ENCODE results near the gene GSG1L.

The GSG1L gene

GRCh38 chr16:28061352-28062101, 2.0 kb downstream of the GSG1L start:
- no peaks in the 10 kb centered on the region for H3K9me3 Mint-ChIP-seq
- H3K27ac Mint-ChIP-seq = no peak overlapping the region
- no peak for ATAC-seq
- H3K4me1 Mint-ChIP-seq = peaks cover 14% of the 10 kb centered on the region
- no peak overlapping the region for H3K4me3 Mint-ChIP-seq
- DNase-seq (ENCODE audit: low spot score in 2 of 2) = no peak
- no peaks in the 10 kb centered on the region for H3K36me3 Mint-ChIP-seq

GRCh38 chr16:28059841-28060575, 3.5 kb downstream of the GSG1L start:
- Mint-ChIP-seq H3K4me1 (peaks cover 14% of the 10 kb centered on the region), H3K36me3 (no peaks in the 10 kb centered on the region), H3K27ac (no peak overlapping the region), H3K4me3 (no peak overlapping the region), H3K9me3 (no peaks in the 10 kb centered on the region)
- ATAC-seq (no peak), DNase-seq (ENCODE audit: low spot score in 2 of 2) (no peak)

- Mint-ChIP-seq H3K4me1 (peaks cover 14% of the 10 kb centered on the region), H3K4me3 (no peak overlapping the region), H3K27ac (no peak overlapping the region), H3K36me3 (no peaks in the 10 kb centered on the region), H3K9me3 (no peaks in the 10 kb centered on the region)
- ATAC-seq (peak; percentile 22), DNase-seq (ENCODE audit: low spot score in 2 of 2) (no peak)
These were observed 4.5 kb downstream of the GSG1L start for GRCh38 chr16:28058839-28059589.

DNA sequence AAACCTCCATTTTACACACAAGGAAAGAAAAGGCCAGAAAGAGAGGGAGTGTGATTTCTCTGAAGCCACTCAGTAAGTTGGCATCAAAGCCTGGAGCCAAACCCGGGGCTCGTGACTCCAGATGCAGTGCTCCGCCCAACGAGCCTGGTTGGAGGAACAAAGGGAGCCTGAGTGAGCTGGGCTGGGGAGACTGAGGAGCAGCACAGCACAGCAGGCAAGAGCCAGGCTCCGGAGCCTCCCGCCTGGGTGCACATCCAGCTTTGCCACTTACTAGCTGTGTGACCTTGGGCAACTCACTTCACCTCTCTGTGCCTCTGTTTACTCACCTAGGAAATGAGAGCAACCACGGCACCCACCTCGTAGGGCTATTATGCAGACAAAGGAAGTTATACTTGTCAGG, 5.6 kb downstream of the GSG1L start:
- ATAC-seq (no peak), DNase-seq (ENCODE audit: low spot score in 2 of 2) (no peak)
- H3K4me1 Mint-ChIP-seq = peaks cover 20% of the 10 kb centered on the region
- H3K27ac Mint-ChIP-seq = no peak overlapping the region
- H3K9me3 Mint-ChIP-seq = no peaks in the 10 kb centered on the region
- no peaks in the 10 kb centered on the region for H3K36me3 Mint-ChIP-seq
- H3K4me3 Mint-ChIP-seq = no peak overlapping the region

- H3K9me3 Mint-ChIP-seq = peaks cover 4% of the 10 kb centered on the region
These were observed 10.1 kb downstream of the GSG1L start for GRCh38 chr16:28053461-28053860.

DNA sequence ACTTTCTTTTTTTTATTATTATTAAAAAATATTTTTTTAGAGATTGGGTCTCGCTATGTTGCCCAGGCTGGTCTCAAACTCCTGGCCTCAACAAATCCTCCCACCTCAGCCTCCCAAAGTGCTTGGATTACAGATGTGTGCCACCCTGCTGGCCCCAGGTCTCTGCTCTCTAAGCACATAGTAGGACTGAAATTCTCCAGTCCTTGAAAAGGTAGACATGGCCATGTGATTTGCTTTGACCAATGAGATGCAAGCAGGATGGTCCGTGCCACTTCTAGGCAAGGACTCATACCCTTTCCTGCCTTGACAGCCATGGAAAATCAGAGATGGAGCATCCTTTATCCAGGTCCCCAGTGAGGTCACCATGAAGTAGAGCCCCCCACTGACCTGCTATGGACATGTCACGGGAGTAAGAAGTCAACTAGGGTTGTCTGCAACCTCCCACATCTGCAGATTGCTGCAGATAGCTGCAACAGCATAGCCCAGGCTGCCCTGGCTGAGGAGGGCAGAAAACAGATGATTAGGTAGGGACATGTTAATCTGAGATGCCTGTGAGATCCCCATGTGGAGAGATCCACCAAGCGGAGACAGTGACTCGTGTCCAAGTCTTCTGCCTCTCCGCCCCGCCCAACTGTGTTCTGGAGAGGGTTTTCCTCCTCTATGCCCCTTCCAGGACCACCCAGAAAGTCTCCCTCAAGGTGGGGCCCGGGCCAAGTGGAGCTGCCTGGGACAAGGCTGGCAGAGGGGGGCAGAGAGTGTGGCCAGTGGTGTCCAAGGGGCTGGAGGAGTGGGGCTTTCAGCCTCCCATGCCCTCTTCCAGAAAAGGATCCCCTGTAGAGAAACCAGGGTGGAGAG, 11.0 kb downstream of the GSG1L start:
- ATAC-seq (no peak), DNase-seq (ENCODE audit: low spot score in 2 of 2) (no peak)
- Mint-ChIP-seq H3K4me3 (no peak overlapping the region), H3K4me1 (peaks cover 7% of the 10 kb centered on the region), H3K36me3 (no peaks in the 10 kb centered on the region), H3K9me3 (peaks cover 4% of the 10 kb centered on the region), H3K27ac (no peak overlapping the region)

More at GRCh38 chr16:28053461-28053860, 10.1 kb downstream of the GSG1L start:
- Mint-ChIP-seq H3K4me1 (peaks cover 8% of the 10 kb centered on the region), H3K4me3 (no peak overlapping the region), H3K27ac (no peak overlapping the region), H3K36me3 (no peaks in the 10 kb centered on the region)
- no peak for ATAC-seq
- DNase-seq (ENCODE audit: low spot score in 2 of 2) = no peak

DNA sequence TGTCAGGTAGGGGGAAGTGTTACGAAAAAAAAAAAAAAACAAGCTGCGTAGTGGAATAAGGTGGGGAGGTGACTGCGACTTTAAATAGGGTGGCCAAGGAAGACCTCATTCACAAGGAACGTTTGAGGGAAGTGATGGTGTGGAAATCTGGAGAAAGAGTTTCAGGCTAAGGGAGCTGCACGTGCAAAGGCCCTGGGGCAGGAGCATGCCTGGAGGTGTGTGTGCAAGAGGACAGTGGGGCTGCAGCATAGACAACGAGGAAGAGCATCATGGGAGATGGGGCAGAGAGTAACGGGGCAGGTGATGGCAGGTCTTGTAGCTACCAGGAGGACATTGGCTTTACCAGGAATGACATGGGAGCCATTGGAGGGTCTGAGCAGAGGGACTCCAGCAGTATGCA, 12.0 kb downstream of the GSG1L start:
- no peaks in the 10 kb centered on the region for H3K36me3 Mint-ChIP-seq
- no peak overlapping the region for H3K27ac Mint-ChIP-seq
- DNase-seq (ENCODE audit: low spot score in 2 of 2) (no peak), ATAC-seq (no peak)
- H3K4me3 Mint-ChIP-seq = no peak overlapping the region
- H3K4me1 Mint-ChIP-seq = peaks cover 7% of the 10 kb centered on the region
- peaks cover 4% of the 10 kb centered on the region for H3K9me3 Mint-ChIP-seq

- no peak overlapping the region for H3K27ac Mint-ChIP-seq
- H3K4me1 Mint-ChIP-seq = no peaks in the 10 kb centered on the region
- DNase-seq (ENCODE audit: low spot score in 2 of 2) (no peak), ATAC-seq (no peak)
- no peak overlapping the region for H3K4me3 Mint-ChIP-seq
- H3K9me3 Mint-ChIP-seq = no peaks in the 10 kb centered on the region
- no peaks in the 10 kb centered on the region for H3K36me3 Mint-ChIP-seq
These were observed 20.7 kb downstream of the GSG1L start for GRCh38 chr16:28042811-28043210.

DNA sequence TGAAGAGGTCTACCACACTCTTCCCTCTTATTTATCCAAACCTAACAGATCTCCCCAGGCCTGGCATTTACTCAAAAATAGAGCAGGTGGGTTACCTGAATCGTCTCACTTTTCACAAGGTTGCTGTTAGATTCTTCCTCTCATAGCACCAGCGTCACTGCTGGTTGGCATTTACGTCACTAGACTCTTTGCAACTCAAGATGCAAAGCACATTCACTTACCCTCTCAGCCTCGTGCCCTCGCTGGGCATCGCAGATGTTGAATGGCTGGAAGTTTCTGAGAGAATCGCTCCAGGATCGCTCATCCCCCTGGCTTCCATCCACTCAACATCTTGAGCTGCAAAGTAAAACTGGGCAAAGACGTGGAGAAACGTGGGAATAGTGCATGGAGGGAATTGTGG, 21.9 kb downstream of the GSG1L start:
- no peak overlapping the region for H3K27ac Mint-ChIP-seq
- ATAC-seq (no peak), DNase-seq (ENCODE audit: low spot score in 2 of 2) (no peak)
- H3K9me3 Mint-ChIP-seq = no peaks in the 10 kb centered on the region
- peaks cover 1% of the 10 kb centered on the region for H3K4me1 Mint-ChIP-seq
- no peaks in the 10 kb centered on the region for H3K36me3 Mint-ChIP-seq
- no peak overlapping the region for H3K4me3 Mint-ChIP-seq

DNA sequence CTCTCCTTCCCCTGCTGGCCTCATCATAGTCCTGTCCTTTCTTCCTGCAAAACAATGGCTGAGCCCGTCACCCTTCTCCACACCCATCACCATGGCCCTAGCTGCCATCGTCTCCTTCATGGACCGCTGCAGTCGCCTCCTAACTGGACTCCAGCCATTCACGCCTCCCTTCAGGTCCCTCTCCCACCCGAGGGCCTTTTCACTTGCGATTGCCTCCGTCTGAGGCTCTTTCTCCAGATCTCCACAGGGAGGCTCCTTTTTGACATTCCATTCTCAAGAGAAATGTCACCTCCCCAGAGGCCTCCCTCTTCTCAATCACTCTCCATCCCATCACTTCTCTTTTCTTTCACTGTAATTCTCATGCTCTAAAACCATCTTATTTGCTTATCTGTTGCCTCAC, 23.5 kb downstream of the GSG1L start:
- Mint-ChIP-seq H3K27ac (no peak overlapping the region), H3K4me3 (no peak overlapping the region), H3K4me1 (peaks cover 6% of the 10 kb centered on the region), H3K36me3 (no peaks in the 10 kb centered on the region), H3K9me3 (no peaks in the 10 kb centered on the region)
- no peak for ATAC-seq
- DNase-seq (ENCODE audit: low spot score in 2 of 2) = no peak

- Mint-ChIP-seq H3K36me3 (peaks cover 2% of the 10 kb centered on the region), H3K27ac (no peak overlapping the region), H3K4me1 (peaks cover 6% of the 10 kb centered on the region), H3K4me3 (no peak overlapping the region), H3K9me3 (no peaks in the 10 kb centered on the region)
- DNase-seq (ENCODE audit: low spot score in 2 of 2) (no peak), ATAC-seq (no peak)
These were observed 24.0 kb downstream of the GSG1L start for GRCh38 chr16:28039493-28039892.

DNA sequence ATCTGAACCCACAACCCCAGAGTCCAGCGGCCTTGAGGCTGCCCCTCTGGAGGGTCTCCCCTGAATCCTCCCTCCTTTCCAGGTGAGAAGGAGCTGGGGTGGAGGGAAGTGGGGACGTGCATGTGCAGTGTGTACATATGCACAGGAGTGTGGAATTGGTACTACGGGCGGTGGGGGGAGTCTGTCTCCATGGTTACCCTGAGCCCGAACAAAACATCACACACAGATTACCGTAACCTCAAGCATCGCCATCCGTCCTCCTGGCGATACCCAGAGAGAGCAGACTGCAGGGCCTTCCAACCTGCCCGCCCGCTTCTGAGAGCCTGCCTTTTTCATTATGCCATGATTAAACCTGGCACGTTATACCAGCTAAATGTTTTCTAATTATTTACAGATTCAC, 25.1 kb downstream of the GSG1L start:
- no peak overlapping the region for H3K27ac Mint-ChIP-seq

DNA sequence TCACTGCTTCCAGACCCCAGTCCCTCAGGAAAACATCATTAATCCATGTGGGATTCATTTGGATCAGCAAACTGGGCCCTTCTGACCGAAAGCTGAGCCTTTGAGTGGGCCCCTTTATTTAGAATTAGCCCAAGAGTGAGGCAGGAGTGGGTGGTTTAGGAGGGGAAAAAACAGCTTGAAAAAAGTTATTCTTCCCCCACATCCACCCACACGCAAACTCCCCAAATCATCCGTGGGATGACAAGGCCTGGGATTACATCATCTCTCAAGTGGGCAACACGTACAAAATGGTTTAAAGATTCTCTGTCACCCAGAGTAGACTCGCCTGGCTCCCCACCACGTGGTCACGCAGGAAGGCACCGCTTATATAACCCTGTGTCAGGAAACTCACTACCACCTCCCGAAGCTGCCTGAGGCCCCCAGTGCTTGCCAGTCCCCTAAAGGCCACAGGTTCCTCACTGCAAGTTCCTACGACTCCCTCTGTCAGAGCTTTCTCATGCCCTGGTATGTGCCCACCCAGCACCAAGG, 27.6 kb downstream of the GSG1L start:
- H3K36me3 Mint-ChIP-seq = peaks cover 17% of the 10 kb centered on the region
- H3K4me1 Mint-ChIP-seq = peaks cover 6% of the 10 kb centered on the region
- no peaks in the 10 kb centered on the region for H3K9me3 Mint-ChIP-seq
- H3K4me3 Mint-ChIP-seq = no peak overlapping the region
- ATAC-seq (no peak), DNase-seq (ENCODE audit: low spot score in 2 of 2) (no peak)
- no peak overlapping the region for H3K27ac Mint-ChIP-seq

More for the DNA sequence above, 25.1 kb downstream of the GSG1L start:
- no peaks in the 10 kb centered on the region for H3K9me3 Mint-ChIP-seq
- DNase-seq (ENCODE audit: low spot score in 2 of 2) = no peak
- H3K4me3 Mint-ChIP-seq = no peak overlapping the region
- peaks cover 6% of the 10 kb centered on the region for H3K4me1 Mint-ChIP-seq
- H3K36me3 Mint-ChIP-seq = peaks cover 11% of the 10 kb centered on the region
- ATAC-seq = no peak

- Mint-ChIP-seq H3K4me3 (no peak overlapping the region), H3K36me3 (peaks cover 27% of the 10 kb centered on the region), H3K9me3 (no peaks in the 10 kb centered on the region), H3K4me1 (peaks cover 6% of the 10 kb centered on the region), H3K27ac (peak overlapping the region; percentile 26)
- ATAC-seq (no peak), DNase-seq (ENCODE audit: low spot score in 2 of 2) (no peak)
These were observed 29.6 kb downstream of the GSG1L start for GRCh38 chr16:28033870-28034269.

All from stimulated activated effector memory CD8-positive, alpha-beta T cell treated with anti-CD3 and anti-CD28 coated beads, Interleukin-12 subunit alpha, Interleukin-12 subunit beta, amount 100 ng/mL, for 72 hours (primary cell).